Activated naive CD4-positive, alpha-beta T cell treated with anti-CD3 and anti-CD28 coated beads, Interleukin-2, amount 10 ng/mL, durations not matched to agents 7 days and 5 days (primary cell): ENCODE measurements around the gene POLR2J.
"Not testable (repeated sequence)": the region's sequence is repeated elsewhere in the genome, so short reads cannot be mapped to it uniquely, and the experiment has no call there.

Source experiments
- CTCF ChIA-PET: fragments of 350-600 bp; sonication (Branson Sonifier 250); formaldehyde crosslinking; loops from one replicate; lab custom pipeline; 2021; ENCODE audit warnings: antibody characterized with exemption; lab: Charles Lee
- DNase-seq: peaks from one replicate; pipeline ENCODE4 v3.0.0-alpha.2; 2020
- H3K27ac Mint-ChIP-seq: one replicate; pipeline ENCODE4 v1.8.0; 2021; ENCODE audit warnings: mild to moderate bottlenecking, moderate library complexity, mixed read lengths
- H3K27me3 Mint-ChIP-seq: one replicate; pipeline ENCODE4 v1.8.0; 2021; ENCODE audit warnings: mild to moderate bottlenecking, mixed read lengths
- H3K36me3 Mint-ChIP-seq: one replicate; pipeline ENCODE4 v1.8.0; 2021; ENCODE audit warnings: mixed read lengths
- H3K4me1 Mint-ChIP-seq: one replicate; pipeline ENCODE4 v1.8.0; 2021; ENCODE audit warnings: mixed read lengths
- H3K4me3 Mint-ChIP-seq: one replicate; pipeline ENCODE4 v1.8.0; 2021; ENCODE audit warnings: mild to moderate bottlenecking, moderate library complexity, mixed read lengths
- H3K9me3 Mint-ChIP-seq: one replicate; pipeline ENCODE4 v1.8.0; 2021; ENCODE audit warnings: mixed read lengths

The POLR2J gene

GRCh38 chr7:102474116-102474515 is 4.6 kb downstream of the POLR2J start:
- CTCF ChIA-PET, H3K36me3 Mint-ChIP-seq, H3K27me3 Mint-ChIP-seq, H3K9me3 Mint-ChIP-seq, H3K4me1 Mint-ChIP-seq, H3K27ac Mint-ChIP-seq, H3K4me3 Mint-ChIP-seq: not testable (repeated sequence)
- peak; percentile 5 for DNase-seq

- CTCF ChIA-PET = no interaction called here
- Mint-ChIP-seq H3K4me1 (no peaks in the 10 kb centered on the region), H3K9me3 (no peaks in the 10 kb centered on the region), H3K36me3 (no peaks in the 10 kb centered on the region), H3K4me3 (no peak overlapping the region), H3K27me3 (no peaks in the 10 kb centered on the region), H3K27ac (no peak overlapping the region)
- peak; percentile 19 for DNase-seq
These were observed 5.3 kb downstream of the POLR2J start for GRCh38 chr7:102473271-102473991.

- Mint-ChIP-seq H3K4me1 (no peaks in the 10 kb centered on the region), H3K36me3 (no peaks in the 10 kb centered on the region), H3K4me3 (no peak overlapping the region), H3K27me3 (no peaks in the 10 kb centered on the region), H3K27ac (no peak overlapping the region), H3K9me3 (no peaks in the 10 kb centered on the region)
- no peak for DNase-seq
- CTCF ChIA-PET = no interaction called here
These were observed 6.3 kb downstream of the POLR2J start for GRCh38 chr7:102472126-102473041.

GRCh38 chr7:102471791-102472125 is 7.0 kb downstream of the POLR2J start:
- H3K36me3 Mint-ChIP-seq = peaks cover 1% of the 10 kb centered on the region
- DNase-seq = no peak
- H3K4me3 Mint-ChIP-seq = no peak overlapping the region
- H3K4me1 Mint-ChIP-seq = peaks cover 5% of the 10 kb centered on the region
- H3K9me3 Mint-ChIP-seq = no peaks in the 10 kb centered on the region
- H3K27me3 Mint-ChIP-seq = no peaks in the 10 kb centered on the region
- CTCF ChIA-PET = interaction anchor here (1.4 kb wide), 1 partner anchor 64 kb away, joined by 4 read pairs; no protein-coding TSS in a partner anchor
- H3K27ac Mint-ChIP-seq = no peak overlapping the region

GRCh38 chr7:102469972-102470825 is 8.5 kb downstream of the POLR2J start:
- Mint-ChIP-seq H3K4me3 (no peak overlapping the region), H3K27ac (no peak overlapping the region), H3K27me3 (no peaks in the 10 kb centered on the region), H3K36me3 (peaks cover 1% of the 10 kb centered on the region), H3K9me3 (no peaks in the 10 kb centered on the region), H3K4me1 (peaks cover 14% of the 10 kb centered on the region)
- CTCF ChIA-PET = interaction anchor here (1.2 to 1.4 kb wide), 2 partner anchors 58 to 63 kb away, joined by 4 read pairs; no protein-coding TSS in a partner anchor
- DNase-seq = no peak

GRCh38 chr7:102469351-102469971 is 9.3 kb downstream of the POLR2J start:
- DNase-seq = peak; percentile 17
- Mint-ChIP-seq H3K4me3 (no peak overlapping the region), H3K27me3 (no peaks in the 10 kb centered on the region), H3K27ac (no peak overlapping the region), H3K36me3 (peaks cover 1% of the 10 kb centered on the region), H3K4me1 (peaks cover 14% of the 10 kb centered on the region), H3K9me3 (no peaks in the 10 kb centered on the region)
- CTCF ChIA-PET = interaction anchor here (1.2 kb wide), 1 partner anchor 57 kb away, joined by 4 read pairs; no protein-coding TSS in a partner anchor

GRCh38 chr7:102468478-102469350 is 10.0 kb downstream of the POLR2J start:
- H3K36me3 Mint-ChIP-seq = peaks cover 1% of the 10 kb centered on the region
- no peaks in the 10 kb centered on the region for H3K9me3 Mint-ChIP-seq
- H3K4me1 Mint-ChIP-seq = peaks cover 21% of the 10 kb centered on the region
- no peak for DNase-seq
- no peak overlapping the region for H3K27ac Mint-ChIP-seq
- CTCF ChIA-PET = interaction anchor here (0.7 to 4.0 kb wide), 2 partner anchors 56 to 64 kb away, joined by 3 to 28 read pairs; no protein-coding TSS in a partner anchor
- H3K27me3 Mint-ChIP-seq = no peaks in the 10 kb centered on the region
- no peak overlapping the region for H3K4me3 Mint-ChIP-seq

- H3K9me3 Mint-ChIP-seq = no peaks in the 10 kb centered on the region
- CTCF ChIA-PET = interaction anchor here (0.7 to 4.0 kb wide), 11 partner anchors 15 to 1093 kb away, joined by 3 to 28 read pairs (median 4); partner anchors contain the start of gene PRKRIP1
- peaks cover 26% of the 10 kb centered on the region for H3K4me1 Mint-ChIP-seq
- H3K27me3 Mint-ChIP-seq = no peaks in the 10 kb centered on the region
- no peak overlapping the region for H3K27ac Mint-ChIP-seq
- DNase-seq = no peak
- no peak overlapping the region for H3K4me3 Mint-ChIP-seq
- peaks cover 1% of the 10 kb centered on the region for H3K36me3 Mint-ChIP-seq
These were observed 10.9 kb downstream of the POLR2J start for GRCh38 chr7:102467581-102468477.

- Mint-ChIP-seq H3K4me3 (peak overlapping the region; percentile 95), H3K9me3 (no peaks in the 10 kb centered on the region), H3K27ac (peak overlapping the region; percentile 33), H3K27me3 (no peaks in the 10 kb centered on the region), H3K4me1 (peaks cover 32% of the 10 kb centered on the region), H3K36me3 (peaks cover 6% of the 10 kb centered on the region)
- CTCF ChIA-PET = interaction anchor here (1.4 to 4.0 kb wide), 6 partner anchors 14 to 61 kb away, joined by 4 to 28 read pairs (median 10); no protein-coding TSS in a partner anchor
- no peak for DNase-seq
These were observed 12.6 kb downstream of the POLR2J start for GRCh38 chr7:102466097-102466496.

- peak; percentile 95 for DNase-seq
- H3K9me3 Mint-ChIP-seq = no peaks in the 10 kb centered on the region
- peaks cover 6% of the 10 kb centered on the region for H3K36me3 Mint-ChIP-seq
- peak within 1 kb of the TSS; percentile 47 for H3K27ac Mint-ChIP-seq
- H3K27me3 Mint-ChIP-seq = no peaks in the 10 kb centered on the region
- CTCF ChIA-PET = interaction anchor here (1.0 to 4.0 kb wide), 5 partner anchors 49 to 61 kb away, joined by 4 to 28 read pairs (median 11); no protein-coding TSS in a partner anchor
- peak within 1 kb of the TSS; percentile 95 for H3K4me3 Mint-ChIP-seq
- peaks cover 35% of the 10 kb centered on the region for H3K4me1 Mint-ChIP-seq
These were observed 14.0 kb downstream of the POLR2J start, which contains the start of the genes ALKBH4 and LRWD1 for GRCh38 chr7:102464577-102465280. TSS of gene ALKBH4 (minus strand) at chr7:102464863. CDS start at chr7:102464836, 27 bp downstream. TSS of gene LRWD1 (plus strand) at chr7:102464984. CDS start at chr7:102465081, 97 bp downstream.
